GM20431 (cell line): ENCODE results near the gene SAP30BP.

Experiments used
- in situ Hi-C: fragments of 300-500 bp; cut with MseI, MboI; formaldehyde crosslinking; loops from one replicate; pipeline ENCODE4 v1.15.0; 2020; ENCODE audit warnings: low sequenced_read_pairs; ENCODE audit not compliant: unreplicated experiment

SAP30BP gene

DNA sequence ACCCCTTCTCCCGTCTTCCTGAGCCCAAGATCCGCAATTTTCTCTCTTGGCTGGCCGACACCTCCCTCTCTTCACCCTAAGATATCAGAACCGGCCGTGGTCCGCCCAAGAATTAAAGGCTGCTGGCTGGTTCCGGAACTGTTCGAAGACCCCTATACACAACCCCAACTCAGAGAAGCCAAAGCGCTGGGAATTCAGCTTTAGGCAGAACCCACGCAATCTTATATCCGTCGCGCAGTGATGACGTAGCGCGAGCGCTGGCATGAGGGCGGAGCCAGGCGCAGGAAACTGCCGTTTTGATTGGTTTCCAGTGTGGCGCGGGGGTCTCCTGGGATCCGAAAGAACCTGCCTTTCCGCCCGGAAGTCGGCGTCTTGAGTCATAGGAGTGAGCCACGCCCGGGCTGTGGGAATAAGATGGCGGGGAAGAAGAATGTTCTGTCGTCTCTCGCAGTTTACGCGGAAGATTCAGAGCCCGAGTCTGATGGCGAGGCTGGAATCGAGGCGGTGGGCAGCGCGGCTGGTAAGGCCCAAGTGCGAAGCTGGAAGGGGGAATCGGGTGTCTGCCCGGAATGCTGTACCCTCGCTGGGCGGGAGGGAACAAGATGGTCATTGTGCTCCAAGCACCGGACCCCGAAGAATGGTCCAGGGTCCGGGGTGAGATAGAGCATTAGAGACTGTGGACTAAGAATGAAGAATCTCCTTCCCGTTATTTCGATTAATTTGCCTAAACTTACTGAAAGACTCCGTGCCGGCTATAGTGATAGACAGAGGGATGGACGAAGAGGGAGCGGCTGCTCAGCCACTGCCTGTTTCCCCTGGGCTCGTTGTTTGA lies at the start of gene SAP30BP, which contains the start of gene RECQL5:
TSS of gene SAP30BP (plus strand) at position 380 of the 832 bp plus-strand sequence. CDS start at position 415, 35 bp downstream.
TSS of gene RECQL5 (minus strand) at position 196 of the 832 bp plus-strand sequence. CDS start 597 bp downstream, outside the sequence.
- in situ Hi-C loops: no loop called here

DNA sequence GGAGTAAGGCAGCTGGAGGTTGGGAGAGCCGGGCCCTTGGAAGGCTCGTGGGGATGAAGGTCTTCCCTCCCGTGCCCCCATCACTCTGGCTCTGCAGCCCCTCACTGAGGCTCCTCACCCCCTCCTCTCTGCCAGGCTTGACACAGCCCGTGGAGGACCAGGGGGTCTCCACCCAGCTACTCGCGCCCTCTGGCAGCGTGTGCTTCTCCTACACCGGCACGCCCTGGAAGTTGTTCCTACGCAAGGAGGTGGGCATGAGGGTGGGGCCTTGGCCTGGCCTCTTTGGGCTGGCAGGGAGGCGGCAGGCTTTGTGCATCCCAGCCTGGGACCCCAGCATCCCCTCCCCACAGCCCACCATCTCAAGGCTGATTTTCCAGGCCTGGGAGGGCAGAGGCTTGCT lies 49.5 kb upstream of the SAP30BP start:
- in situ Hi-C loops: no loop called here

DNA sequence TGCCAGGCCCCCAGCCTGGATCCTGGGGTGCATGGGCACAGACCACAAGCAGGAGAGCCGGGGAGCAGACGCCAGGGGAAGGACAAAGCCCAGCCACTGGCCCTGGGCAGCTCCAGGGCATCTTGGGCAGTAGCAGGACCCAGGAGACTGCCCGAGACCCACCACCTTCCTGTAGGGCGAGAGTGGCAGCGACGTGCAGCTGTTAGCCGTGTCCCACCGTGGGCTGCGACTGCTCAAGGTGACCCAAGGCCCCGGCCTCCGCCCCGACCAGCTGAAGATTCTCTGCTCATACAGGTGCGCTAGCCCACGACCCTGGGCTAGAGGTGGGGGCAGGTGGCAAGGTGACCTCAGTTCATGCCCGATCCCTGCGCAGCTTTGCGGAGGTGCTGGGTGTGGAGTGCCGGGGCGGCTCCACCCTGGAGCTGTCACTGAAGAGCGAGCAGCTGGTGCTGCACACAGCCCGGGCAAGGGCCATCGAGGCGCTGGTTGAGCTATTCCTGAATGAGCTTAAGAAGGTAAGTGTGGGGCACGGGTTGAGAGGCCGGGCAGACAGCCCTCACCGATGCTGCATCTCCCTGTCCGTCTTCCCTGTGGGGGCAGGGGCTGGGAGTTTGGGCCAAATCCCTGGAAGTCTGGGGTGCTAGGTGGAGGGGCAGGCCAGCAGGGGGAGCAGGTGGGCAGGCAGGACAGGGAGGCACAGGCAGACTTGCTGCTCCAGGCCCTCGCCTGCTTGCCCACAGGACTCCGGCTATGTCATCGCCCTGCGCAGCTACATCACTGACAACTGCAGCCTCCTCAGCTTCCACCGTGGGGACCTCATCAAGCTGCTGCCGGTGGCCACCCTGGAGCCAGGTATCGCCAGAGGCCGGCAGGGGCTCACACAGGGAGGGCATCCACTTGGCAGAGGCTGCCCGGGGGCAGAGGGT lies 47.4 kb upstream of the SAP30BP start:
- in situ Hi-C loops: no loop called here

DNA sequence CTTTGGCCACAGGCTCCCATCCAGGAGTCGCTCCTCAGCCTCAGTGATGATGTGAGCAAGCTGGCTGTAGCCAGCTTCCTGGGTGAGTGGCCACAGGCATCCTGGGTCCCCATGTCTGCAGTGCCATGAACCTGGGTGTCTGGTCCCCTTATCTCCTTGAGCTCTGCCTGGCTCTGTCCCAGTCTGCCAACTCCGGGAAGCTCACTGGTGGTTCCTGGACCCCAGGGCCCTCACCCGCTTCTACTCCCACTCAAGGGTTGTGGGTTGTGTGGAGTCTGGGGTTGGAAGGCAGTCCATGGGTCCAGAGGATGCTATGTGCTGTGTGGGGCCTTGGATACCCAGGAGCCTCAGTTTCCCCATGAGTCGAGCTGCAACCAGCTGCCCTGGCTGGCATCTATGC lies 45.6 kb upstream of the SAP30BP start:
- in situ Hi-C loops: no loop called here

- in situ Hi-C loops: no loop called here
These were observed 45.1 kb upstream of the SAP30BP start for GRCh38 chr17:75622076-75622475.

DNA sequence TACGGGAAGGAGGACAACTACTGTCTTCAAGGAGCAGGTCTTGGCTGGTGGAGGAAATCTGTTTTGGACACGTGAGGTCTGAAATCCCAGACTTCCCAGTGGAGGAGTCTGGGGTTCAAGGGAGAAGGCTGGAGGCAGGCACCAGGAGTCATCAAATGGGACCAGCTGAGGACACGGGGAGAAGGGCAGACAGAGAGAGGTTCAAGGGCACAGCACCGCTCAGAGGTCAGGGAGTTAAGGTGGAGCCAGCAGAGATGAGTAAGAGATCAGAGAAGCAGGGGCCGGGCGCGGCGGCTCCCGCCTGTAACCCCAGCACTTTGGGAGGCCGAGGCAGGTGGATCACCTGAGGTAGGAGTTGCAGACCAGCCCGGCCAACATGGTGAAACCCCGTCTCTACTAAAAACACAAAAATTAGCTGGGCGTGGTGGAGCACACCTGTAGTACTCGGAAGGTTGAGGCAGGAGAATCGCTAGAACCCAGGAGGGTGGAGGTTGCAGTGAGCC lies 44.3 kb upstream of the SAP30BP start:
- in situ Hi-C loops: no loop called here

DNA sequence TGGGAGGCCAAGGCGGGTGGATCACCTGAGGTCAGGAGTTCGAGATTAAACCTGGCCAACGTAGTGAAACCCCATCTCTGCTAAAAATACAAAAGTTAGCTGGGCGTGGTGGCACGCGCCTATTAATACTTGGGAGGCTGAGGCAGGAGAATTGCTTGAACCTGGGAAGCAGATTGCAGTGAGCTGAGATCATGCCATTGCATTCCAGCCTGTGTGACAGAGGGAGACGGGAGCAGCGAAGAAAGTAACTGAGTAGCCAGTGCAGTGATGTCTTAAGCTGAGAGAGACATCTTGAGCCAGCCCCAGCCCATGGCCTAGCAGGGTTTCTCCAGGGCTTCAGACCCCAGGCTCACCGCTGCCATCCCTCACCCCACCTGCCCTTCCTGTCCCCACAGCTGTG lies 43.8 kb upstream of the SAP30BP start:
- in situ Hi-C loops: no loop called here

- in situ Hi-C loops: no loop called here
These were observed 43.1 kb upstream of the SAP30BP start for GRCh38 chr17:75624021-75624420.

DNA sequence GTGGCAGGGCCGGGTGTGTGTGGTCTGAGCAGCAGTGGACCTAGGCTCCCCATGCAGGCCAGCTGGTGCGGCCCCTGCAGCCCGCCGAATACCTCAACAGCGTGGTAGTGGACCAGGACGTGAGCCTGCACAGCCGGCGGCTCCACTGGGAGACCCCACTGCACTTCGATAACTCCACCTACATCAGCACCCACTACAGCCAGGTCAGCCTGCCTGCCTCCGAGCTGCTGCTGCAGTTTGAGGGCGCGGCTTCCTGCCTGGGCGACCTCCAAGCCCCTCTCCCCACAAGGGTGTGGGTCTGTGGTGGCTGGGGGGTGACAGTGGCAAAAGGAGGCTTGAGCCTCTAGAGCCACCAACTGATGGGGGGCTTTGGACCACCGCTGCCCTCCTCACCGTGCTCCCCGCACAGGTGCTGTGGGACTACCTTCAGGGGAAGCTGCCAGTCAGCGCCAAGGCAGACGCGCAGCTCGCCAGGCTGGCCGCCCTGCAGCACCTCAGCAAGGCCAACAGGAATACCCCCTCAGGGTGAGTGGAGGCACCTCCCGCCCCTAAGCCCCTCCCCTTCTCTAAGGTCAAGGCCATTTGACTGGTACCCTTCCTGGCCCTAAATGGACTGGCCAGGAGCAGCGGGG lies 42.3 kb upstream of the SAP30BP start:
- in situ Hi-C loops: no loop called here

- in situ Hi-C loops: no loop called here
These were observed 41.2 kb upstream of the SAP30BP start for GRCh38 chr17:75625813-75626486.

GRCh38 chr17:75626496-75627038 lies 40.6 kb upstream of the SAP30BP start:
- in situ Hi-C loops: no loop called here

DNA sequence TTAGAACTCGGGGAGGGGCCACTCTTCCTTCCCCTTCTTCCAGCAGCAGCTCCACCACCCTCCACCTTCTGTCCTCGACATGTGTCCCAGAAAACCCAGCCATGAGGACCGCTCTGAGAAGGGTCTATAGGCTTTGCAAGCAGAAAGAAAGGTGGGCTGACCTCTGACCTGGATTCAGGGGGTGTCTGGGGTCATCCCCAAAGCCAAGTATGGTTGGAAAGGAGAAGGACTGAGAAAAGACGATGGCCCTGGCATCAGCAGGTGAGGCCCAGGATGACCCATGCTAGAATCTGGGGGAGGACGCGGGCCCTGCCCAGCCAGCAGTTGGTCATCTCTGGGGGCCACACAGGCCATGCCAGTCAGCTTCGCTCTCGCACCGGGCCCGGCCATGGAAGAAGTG lies 40.0 kb upstream of the SAP30BP start:
- in situ Hi-C loops: no loop called here

DNA sequence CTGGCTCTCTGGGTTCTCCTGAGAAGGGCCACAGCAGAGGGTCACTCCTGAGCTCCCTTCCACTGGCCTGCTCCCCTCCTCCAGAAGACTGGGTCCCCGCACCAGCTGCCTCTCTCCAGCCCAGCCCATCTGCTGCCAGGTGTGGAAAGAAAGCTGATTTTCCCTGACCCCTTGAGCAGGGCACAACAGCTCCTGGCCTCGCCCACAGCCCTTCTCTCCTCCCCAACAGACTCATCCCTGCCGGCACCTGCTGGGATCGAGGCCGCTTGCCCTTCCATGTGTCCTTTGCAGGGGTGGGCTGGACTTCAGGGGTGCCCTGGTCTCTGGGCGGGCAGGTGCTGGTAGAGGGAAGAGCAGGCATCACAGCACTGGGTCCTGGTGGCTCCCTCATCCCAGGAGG lies 38.7 kb upstream of the SAP30BP start:
- in situ Hi-C loops: no loop called here

GRCh38 chr17:75629157-75629556 lies 38.0 kb upstream of the SAP30BP start:
- in situ Hi-C loops: no loop called here

DNA sequence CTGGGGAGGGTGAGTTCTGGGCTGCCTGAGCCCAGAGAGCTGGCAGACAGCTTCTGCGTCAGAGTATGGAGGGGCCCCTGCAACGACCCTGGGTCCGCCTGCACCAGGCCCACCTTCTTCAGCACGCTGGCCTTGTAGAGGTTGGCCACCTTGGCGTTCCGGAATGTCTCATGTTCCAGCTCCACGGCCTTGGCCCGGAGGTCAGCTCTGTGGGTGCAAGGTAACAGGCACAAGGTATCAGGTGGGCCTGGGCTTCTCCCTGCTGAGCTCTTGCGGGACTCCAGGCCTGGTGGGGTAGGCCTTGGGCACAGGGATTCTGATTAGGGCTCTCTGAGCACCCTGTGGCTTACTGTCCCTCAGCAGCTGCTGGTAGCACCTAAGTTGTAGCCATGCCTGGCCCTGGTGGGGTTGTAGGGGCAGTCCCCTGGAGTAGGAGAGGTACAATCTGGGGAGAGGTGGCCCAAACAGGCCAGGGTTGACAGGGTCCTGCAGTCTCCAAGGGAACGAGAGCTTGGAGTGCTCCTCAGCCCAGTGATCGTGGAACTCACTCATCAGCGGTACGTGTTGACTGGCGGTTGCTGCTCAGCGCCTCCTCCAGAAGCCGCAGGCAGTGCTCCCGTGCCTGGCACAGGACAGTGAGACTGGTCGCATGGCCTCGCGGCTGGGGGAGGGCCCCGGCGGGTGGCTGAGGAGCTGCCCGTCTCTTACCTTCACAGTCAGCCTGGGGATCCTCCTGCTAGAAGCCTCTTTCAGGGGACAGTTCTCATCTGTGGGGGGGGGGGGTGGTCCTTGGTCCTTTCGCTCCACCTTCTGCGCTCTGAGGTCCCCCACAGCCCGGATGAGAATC lies 36.8 kb upstream of the SAP30BP start:
- in situ Hi-C loops: no loop called here

DNA sequence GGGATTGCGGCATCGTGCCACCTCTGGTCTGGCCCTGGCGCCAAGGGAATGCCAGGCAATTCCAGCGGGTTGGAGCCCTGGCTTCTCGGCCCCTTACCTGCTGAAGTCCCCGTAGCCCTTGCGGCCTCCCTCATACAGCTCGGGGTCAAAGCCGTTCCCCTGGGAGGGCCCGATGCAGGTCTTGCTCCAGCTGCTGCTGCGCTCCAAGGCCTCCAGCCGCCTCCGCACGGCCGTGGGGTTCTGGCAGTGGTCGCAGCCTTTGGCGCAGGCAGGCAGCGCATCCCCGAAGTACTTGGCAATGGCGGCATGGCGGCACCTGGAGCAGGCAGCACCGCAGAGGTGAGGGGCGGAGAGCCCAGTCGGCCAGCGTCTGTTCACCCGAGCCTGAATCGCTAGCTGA lies 35.8 kb upstream of the SAP30BP start:
- in situ Hi-C loops: no loop called here

DNA sequence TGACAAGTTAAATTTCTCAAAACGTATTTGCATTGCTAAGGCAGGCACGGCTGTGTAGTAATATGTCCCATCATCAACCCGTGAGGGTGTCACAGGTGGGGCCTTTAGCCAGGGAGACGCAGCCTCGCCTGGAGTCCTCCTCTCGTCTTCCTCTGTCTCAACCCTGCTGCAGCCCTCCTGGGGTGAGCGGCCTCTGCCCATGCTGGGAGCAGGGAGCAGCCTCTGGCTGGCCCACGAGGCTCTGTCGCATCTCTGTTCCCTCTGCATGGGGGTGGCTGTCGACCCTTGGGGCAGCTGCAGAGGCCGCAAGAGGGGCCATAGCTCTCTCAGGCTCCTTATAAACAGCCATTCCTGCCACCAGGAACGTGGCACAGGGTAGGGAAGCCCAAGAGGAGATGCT lies 34.7 kb upstream of the SAP30BP start:
- in situ Hi-C loops: no loop called here

DNA sequence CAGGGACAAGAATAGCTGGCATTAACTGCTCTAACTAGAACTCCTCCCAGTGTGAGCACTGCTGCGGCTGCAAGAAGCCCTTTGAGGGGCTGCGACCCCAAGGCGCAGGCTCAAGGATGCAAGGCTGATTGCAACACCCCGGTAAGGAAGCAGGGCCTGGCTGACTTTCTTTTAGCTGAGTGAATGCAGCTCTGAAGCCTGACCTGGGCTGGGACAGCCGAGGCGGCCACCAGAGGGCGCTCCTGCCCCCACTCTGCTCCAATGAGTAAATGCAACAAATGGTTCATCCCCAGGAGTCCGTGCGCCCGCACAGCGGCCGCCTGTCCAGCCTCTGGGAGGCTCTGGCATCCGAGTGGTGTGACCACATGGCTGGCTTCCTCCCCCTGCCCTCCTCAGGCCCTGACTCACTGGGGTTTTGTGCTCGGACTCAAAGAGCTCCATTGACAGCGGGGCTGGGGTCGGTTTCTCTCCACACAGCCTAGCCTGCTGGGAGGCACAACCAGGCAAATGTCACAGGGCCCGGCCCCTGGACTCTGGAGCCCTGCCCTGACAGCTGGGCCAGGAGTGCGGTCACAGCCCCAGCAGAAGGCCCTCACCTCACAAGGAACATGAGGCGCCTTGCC lies 34.2 kb upstream of the SAP30BP start, which contains the start of gene SMIM5:
TSS of gene SMIM5 (plus strand) at position 572 of the 623 bp plus-strand sequence. CDS start 6,768 bp downstream, outside the sequence.
- in situ Hi-C loops: no loop called here
